IPS-15b (cell line): ENCODE measurements around the gene GBX2.
A peak's percentile ranks its signal among the peaks of the same experiment; 100 is the strongest.

Source experiments
- H3K27me3 ChIP-seq: one replicate; pipeline ENCODE4 v1.6.1; 2013; ENCODE audit warnings: low read length; ENCODE audit not compliant: control insufficient read depth, insufficient read depth
- H3K36me3 ChIP-seq: one replicate; pipeline ENCODE4 v1.6.1; 2013; ENCODE audit warnings: low read length; ENCODE audit not compliant: control insufficient read depth, insufficient read depth
- H3K4me1 ChIP-seq: one replicate; pipeline ENCODE4 v1.6.1; 2013; ENCODE audit warnings: mild to moderate bottlenecking, low read length; ENCODE audit not compliant: control insufficient read depth, insufficient read depth
- H3K4me3 ChIP-seq: one replicate; pipeline ENCODE4 v1.5.1; 2013; ENCODE audit warnings: low read depth, low read length
- H3K9ac ChIP-seq: one replicate; pipeline ENCODE4 v1.6.1; 2013; ENCODE audit warnings: low read depth, mild to moderate bottlenecking, low read length
- H3K9me3 ChIP-seq: one replicate; pipeline ENCODE4 v1.6.1; 2013; ENCODE audit warnings: mild to moderate bottlenecking, low read length; ENCODE audit not compliant: control insufficient read depth, insufficient read depth

GBX2 gene

GRCh38 chr2:236172255-236173035 lies 4.3 kb upstream of the GBX2 start:
- peak overlapping the region; percentile 37 for H3K4me3 ChIP-seq
- H3K27me3 ChIP-seq, result peaks cover 89% of the 10 kb centered on the region

GRCh38 chr2:236171680-236172254 lies 3.6 kb upstream of the GBX2 start:
- peak overlapping the region; percentile 43 for H3K4me3 ChIP-seq
- H3K27me3 ChIP-seq, result peaks cover 90% of the 10 kb centered on the region
- no peak overlapping the region for H3K9ac ChIP-seq

More at GRCh38 chr2:236172255-236173035, 4.3 kb upstream of the GBX2 start:
- Histone ChIP-seq H3K36me3 (no peaks in the 10 kb centered on the region), H3K4me1 (peaks cover 32% of the 10 kb centered on the region), H3K9ac (no peak overlapping the region), H3K9me3 (no peaks in the 10 kb centered on the region)

DNA sequence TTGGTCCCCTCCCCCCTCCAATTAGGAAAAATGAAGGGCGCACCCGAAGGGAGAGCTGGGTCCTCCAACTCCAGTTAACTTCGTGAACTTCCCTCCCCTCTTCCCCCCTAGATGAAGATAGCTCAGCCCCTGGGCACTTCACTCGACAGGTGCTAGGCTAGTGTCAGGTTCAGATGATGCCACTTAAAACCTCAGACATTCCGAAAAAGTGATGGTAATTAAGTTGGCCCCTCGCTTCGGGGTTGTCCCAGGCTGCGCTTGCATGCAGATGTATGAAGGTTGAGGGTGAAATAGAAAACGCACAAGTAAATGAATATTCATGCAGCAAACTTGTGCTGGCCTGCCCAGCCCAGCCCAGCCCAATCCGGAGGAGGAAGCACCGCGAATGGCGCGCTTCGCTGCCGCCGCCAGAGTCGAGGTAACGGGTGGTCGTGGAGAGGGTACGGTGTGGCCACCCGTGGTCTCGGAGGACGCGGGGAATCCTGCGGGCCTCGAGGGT lies 3.0 kb upstream of the GBX2 start:
- Histone ChIP-seq H3K4me3 (peak overlapping the region; percentile 43), H3K36me3 (no peaks in the 10 kb centered on the region), H3K9ac (no peak overlapping the region), H3K9me3 (no peaks in the 10 kb centered on the region), H3K4me1 (peaks cover 34% of the 10 kb centered on the region), H3K27me3 (peaks cover 90% of the 10 kb centered on the region)

More at GRCh38 chr2:236171680-236172254, 3.6 kb upstream of the GBX2 start:
- no peaks in the 10 kb centered on the region for H3K36me3 ChIP-seq
- H3K4me1 ChIP-seq, result peaks cover 32% of the 10 kb centered on the region
- H3K9me3 ChIP-seq, result no peaks in the 10 kb centered on the region

DNA sequence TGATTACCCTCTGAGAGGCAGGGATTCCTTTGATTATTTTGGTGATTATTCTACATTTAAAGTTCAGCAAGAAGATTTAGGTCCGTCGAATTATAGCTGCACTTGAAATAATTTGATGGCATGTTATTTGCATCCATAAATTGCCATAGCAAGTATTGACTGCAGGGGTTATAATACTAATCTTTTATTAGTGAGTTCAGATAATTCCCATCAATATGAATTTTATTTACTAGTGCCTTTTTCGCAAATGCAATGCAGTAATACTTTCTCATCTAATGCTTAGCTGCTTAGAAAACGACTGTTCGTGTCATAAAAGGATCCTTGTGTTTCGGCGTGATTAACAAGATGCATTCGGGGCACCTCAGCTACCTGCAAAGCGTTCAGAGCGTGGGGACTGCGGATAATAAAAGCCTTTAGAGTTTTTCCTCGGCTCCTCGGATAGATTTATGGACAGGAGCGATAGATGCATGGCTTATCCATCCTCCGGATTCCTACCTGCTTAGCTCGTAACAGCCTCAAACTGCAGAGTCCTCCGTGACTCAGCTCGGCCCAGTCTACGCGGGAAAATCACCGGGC lies 2.5 kb upstream of the GBX2 start:
- Histone ChIP-seq H3K27me3 (peaks cover 90% of the 10 kb centered on the region), H3K36me3 (no peaks in the 10 kb centered on the region), H3K4me3 (peak overlapping the region; percentile 43), H3K9me3 (no peaks in the 10 kb centered on the region), H3K9ac (no peak overlapping the region), H3K4me1 (peaks cover 34% of the 10 kb centered on the region)

DNA sequence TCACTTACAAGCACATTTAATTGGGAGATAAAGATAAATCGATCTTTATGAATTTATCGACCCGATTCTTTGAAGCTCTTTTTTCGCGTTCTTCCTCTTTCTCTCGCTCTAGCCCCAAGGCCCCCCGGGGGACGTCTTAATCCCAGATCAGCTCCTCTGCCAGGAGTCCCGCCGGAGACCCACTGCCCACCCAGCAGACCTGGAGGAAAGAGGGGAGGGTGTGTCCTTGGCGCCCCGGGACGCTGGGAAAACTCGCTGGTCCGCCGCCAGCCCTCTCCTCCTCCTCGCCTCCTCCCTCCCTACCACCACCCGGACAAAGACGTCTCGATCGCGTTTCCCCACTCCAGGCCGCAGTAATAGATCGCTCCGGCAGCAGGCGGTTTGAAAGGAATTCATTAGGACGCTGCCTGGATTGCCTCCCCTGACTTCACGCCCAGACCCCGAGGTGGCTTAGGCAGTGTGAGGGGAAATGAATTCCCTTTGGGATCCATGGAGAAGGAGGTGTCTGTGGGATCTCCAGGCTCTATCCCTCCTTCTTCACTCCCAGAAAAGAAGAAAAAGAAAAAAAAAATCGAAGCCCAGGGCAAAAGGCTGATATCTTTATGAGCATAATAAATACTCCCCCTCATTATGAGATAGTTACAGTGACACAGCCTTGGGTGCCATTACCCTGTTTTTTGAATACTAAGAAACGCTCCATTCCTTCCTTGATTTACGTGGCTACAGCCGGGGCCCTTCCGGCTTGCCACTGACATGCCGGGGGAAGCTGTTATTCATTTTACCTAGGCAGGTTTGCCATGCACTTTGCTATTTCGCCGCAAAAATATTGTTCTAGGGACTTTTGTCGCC lies 1.8 kb upstream of the GBX2 start:
- peak overlapping the region; percentile 41 for H3K4me3 ChIP-seq

GRCh38 chr2:236169151-236169721 lies 1.1 kb upstream of the GBX2 start:
- no peak overlapping the region for H3K9ac ChIP-seq
- H3K4me3 ChIP-seq, result peak overlapping the region; percentile 41
- peaks cover 22% of the 10 kb centered on the region for H3K4me1 ChIP-seq
- H3K9me3 ChIP-seq, result no peaks in the 10 kb centered on the region
- peaks cover 87% of the 10 kb centered on the region for H3K27me3 ChIP-seq
- H3K36me3 ChIP-seq, result no peaks in the 10 kb centered on the region

More for the DNA sequence above, 1.8 kb upstream of the GBX2 start:
- H3K4me1 ChIP-seq, result peaks cover 29% of the 10 kb centered on the region
- H3K36me3 ChIP-seq, result no peaks in the 10 kb centered on the region
- no peaks in the 10 kb centered on the region for H3K9me3 ChIP-seq
- H3K9ac ChIP-seq, result no peak overlapping the region
- peaks cover 90% of the 10 kb centered on the region for H3K27me3 ChIP-seq

GRCh38 chr2:236167297-236168109 lies 683 bp downstream of the GBX2 start:
- H3K27me3 ChIP-seq, result peaks cover 86% of the 10 kb centered on the region
- no peaks in the 10 kb centered on the region for H3K9me3 ChIP-seq
- H3K9ac ChIP-seq, result no peak overlapping the region
- H3K4me3 ChIP-seq, result peak overlapping the region; percentile 54
- H3K4me1 ChIP-seq, result peaks cover 15% of the 10 kb centered on the region
- no peaks in the 10 kb centered on the region for H3K36me3 ChIP-seq

GRCh38 chr2:236166796-236167296 lies 1.3 kb downstream of the GBX2 start:
- Histone ChIP-seq H3K36me3 (no peaks in the 10 kb centered on the region), H3K4me1 (peaks cover 11% of the 10 kb centered on the region), H3K9ac (no peak overlapping the region), H3K27me3 (peaks cover 86% of the 10 kb centered on the region), H3K4me3 (peak overlapping the region; percentile 54), H3K9me3 (no peaks in the 10 kb centered on the region)

- Histone ChIP-seq H3K4me1 (peaks cover 7% of the 10 kb centered on the region), H3K27me3 (peaks cover 86% of the 10 kb centered on the region), H3K9me3 (no peaks in the 10 kb centered on the region), H3K4me3 (peak overlapping the region; percentile 54), H3K36me3 (no peaks in the 10 kb centered on the region), H3K9ac (no peak overlapping the region)
Observed at GRCh38 chr2:236165842-236166795, 2.1 kb downstream of the GBX2 start.
